K562 (cell line): ENCODE data around the gene OR51G1. TPM values are rescaled to one million over a fixed set of nuclear protein-coding genes. Genes with fewer than 3 reads are reported as not detected.
"Not testable (repeated sequence)": the region's sequence is repeated elsewhere in the genome, so short reads cannot be mapped to it uniquely, and the experiment has no call there.

ENCODE experiments used
- ATAC-seq: fragments of 200-7000 bp; cut with Tn5 transposase; 3 replicates; pipeline ENCODE4 v1.9.1; 2020; ENCODE audit warnings: moderate library complexity
- BruUV-seq: library from RNA; stranded (reverse); fragments of 400-500 nt; replicated peaks from 2 replicates; lab custom pipeline; 2021; lab: Mats Ljungman, UMichigan
- CTCF ChIA-PET: fragments of 300-600 bp; formaldehyde crosslinking; extraction: SDS; loops from one replicate; lab custom pipeline; 2021; ENCODE audit warnings: low intra/inter-chr PET ratio; lab: Yijun Ruan, JAX
- POLR2A ChIA-PET: fragments of 300-600, 350-650 bp; sonication (Branson Sonifier 250); formaldehyde crosslinking; extraction: SDS; loops from one replicate; lab custom pipeline; 2021; ENCODE audit warnings: antibody characterized with exemption, inconsistent platforms; lab: Yijun Ruan, JAX
- DNase-seq, 4 experiments: peaks; one replicate each; pipeline versions ENCODE4 v3.0.0 to v3.0.0-alpha.2; 2011 to 2018; ENCODE audit warnings: low spot score in 3 of 4, mixed read lengths in 3 of 4; ENCODE audit errors: extremely low read depth in 1 of 4
- FAIRE-seq: peaks from 2 replicates; lab custom pipeline; 2011; peaks lifted over from hg19 to GRCh38; lab: Jason Lieb, UNC
- H2AFZ ChIP-seq: 2 replicates; pipeline ENCODE4 v1.6.0; 2011; ENCODE audit warnings: low read depth, low read length, control low read depth, inconsistent platforms
- H3K27ac ChIP-seq: fragments of 200-600 bp; 3 replicates; pipeline ENCODE4 v1.8.0; 2011; ENCODE audit warnings: low read depth, mild to moderate bottlenecking, control low read depth, inconsistent platforms, low read length, moderate library complexity, mixed read lengths; ENCODE audit errors: extremely low read depth
- H3K27me3 ChIP-seq, 2 experiments: fragments of 300-600 bp in 1 of 2; 2 replicates in 1 of 2; 3 replicates in 1 of 2; pipeline versions ENCODE4 v1.6.0 to v1.8.0; 2011; ENCODE audit warnings: inconsistent platforms in 2 of 2, low read length in 2 of 2, mild to moderate bottlenecking in 1 of 2, mixed read lengths in 1 of 2, moderate library complexity in 1 of 2; ENCODE audit not compliant: control insufficient read depth in 2 of 2, insufficient read depth in 2 of 2
- H3K36me3 ChIP-seq: fragments of 300-600 bp; 3 replicates; pipeline ENCODE4 v1.8.0; 2011; ENCODE audit warnings: mild to moderate bottlenecking, low read length, inconsistent platforms; ENCODE audit not compliant: control insufficient read depth, insufficient read depth
- H3K4me1 ChIP-seq, 2 experiments: fragments of 200-600 bp in 1 of 2; replicated peaks in 1 of 2; 2 replicates in 1 of 2; 3 replicates in 1 of 2; pipeline versions ENCODE4 v1.5.1 to v1.8.0; 2011; ENCODE audit warnings: inconsistent platforms in 2 of 2, low read length in 2 of 2, mild to moderate bottlenecking in 1 of 2, mixed read lengths in 1 of 2, moderate library complexity in 1 of 2; ENCODE audit not compliant: control insufficient read depth in 2 of 2, insufficient read depth in 2 of 2
- H3K4me2 ChIP-seq: 2 replicates; pipeline ENCODE4 v1.6.1; 2011; ENCODE audit warnings: low read length, control low read depth, inconsistent platforms, mixed read lengths; ENCODE audit not compliant: insufficient read depth
- H3K4me3 ChIP-seq: fragments of 200-600 bp; sonication (generic), shearing (Covaris generic); 2 replicates; pipeline ENCODE4 v1.5.1; 2016; ENCODE audit warnings: control low read depth, inconsistent platforms
- H3K79me2 ChIP-seq: fragments of 200-600 bp; 3 replicates; pipeline ENCODE4 v1.8.0; 2011; ENCODE audit warnings: low read length, inconsistent platforms; ENCODE audit not compliant: control insufficient read depth, insufficient read depth
- H3K9ac ChIP-seq, 2 experiments: 2 replicates each; pipeline versions ENCODE4 v1.6.0 to v1.6.1; 2011; ENCODE audit warnings: low read depth in 2 of 2, low read length in 2 of 2, control low read depth in 1 of 2, inconsistent platforms in 1 of 2, mild to moderate bottlenecking in 1 of 2, mixed read lengths in 1 of 2; ENCODE audit not compliant: insufficient read depth in 1 of 2
- H3K9me1 ChIP-seq: one replicate; pipeline ENCODE4 v1.6.0; 2011; ENCODE audit warnings: inconsistent platforms, mild to moderate bottlenecking, low read length, moderate library complexity; ENCODE audit not compliant: control insufficient read depth, insufficient read depth
- H3K9me3 ChIP-seq: replicated peaks from 2 replicates; pipeline ENCODE4 v1.5.1; 2011; ENCODE audit warnings: low read depth, low read length, inconsistent platforms; ENCODE audit not compliant: control insufficient read depth, insufficient read depth
- H4K20me1 ChIP-seq: replicated peaks from 2 replicates; pipeline ENCODE4 v1.6.1; 2011; ENCODE audit warnings: low read length, inconsistent platforms, mixed read lengths; ENCODE audit not compliant: control insufficient read depth, insufficient read depth
- ARNT ChIP-seq, 2 experiments: fragments of 450-650 bp; IDR thresholded peaks; 2 replicates each; pipeline ENCODE4 v1.6.1; 2016; ENCODE audit warnings: mild to moderate bottlenecking in 1 of 2
- PBX2 ChIP-seq, 2 experiments: IDR thresholded peaks in 1 of 2; conservative IDR thresholded peaks in 1 of 2; 2 replicates each; pipeline ENCODE4 v1.6.1; 2016; ENCODE audit warnings: low read depth in 2 of 2, mild to moderate bottlenecking in 1 of 2, missing compliant biosample characterization in 1 of 2, missing genetic modification characterization in 1 of 2, moderate library complexity in 1 of 2
- PML ChIP-seq: IDR thresholded peaks from 2 replicates; pipeline ENCODE4 v1.6.1; 2012; ENCODE audit warnings: low read length, inconsistent platforms
- POLR3G ChIP-seq: IDR thresholded peaks from 2 replicates; pipeline ENCODE4 v1.6.1; 2011; ENCODE audit not compliant: insufficient read length, insufficient replicate concordance; ENCODE audit errors: extremely low read depth
- PRDM10 ChIP-seq: fragments of 450-650 bp; IDR thresholded peaks from 2 replicates; pipeline ENCODE4 v1.6.1; 2018; ENCODE audit not compliant: partially characterized antibody
- RBM17 ChIP-seq: fragments of 200-400 bp; formaldehyde crosslinking; IDR thresholded peaks from 2 replicates; pipeline ENCODE4 v1.6.1; 2017; ENCODE audit warnings: low read depth, mild to moderate bottlenecking, low read length, borderline replicate concordance
- ZBTB17 ChIP-seq: fragments of 450-650 bp; formaldehyde crosslinking; IDR thresholded peaks from 2 replicates; pipeline ENCODE4 v1.4.0; 2020; ENCODE audit warnings: mild to moderate bottlenecking
- ZNF24 ChIP-seq: fragments of 450-650 bp; IDR thresholded peaks from 2 replicates; pipeline ENCODE4 v1.6.1; 2016
- ZNF282 ChIP-seq: sonication (generic); formaldehyde crosslinking; IDR thresholded peaks from 2 replicates; pipeline ENCODE4 v1.8.1; 2023; ENCODE audit warnings: missing genetic modification reagents
- ZNF507 ChIP-seq: conservative IDR thresholded peaks from 2 replicates; pipeline ENCODE4 v1.6.1; 2017; ENCODE audit warnings: missing genetic modification characterization, missing compliant biosample characterization
- WGBS: fragments of 100-300 bp; shearing (Covaris generic); methylation state at CpG from one replicate; pipeline ENCODE4 v1.1.6; 2016; ENCODE audit warnings: low coverage, mixed read lengths; ENCODE audit not compliant: insufficient coverage; ENCODE audit errors: missing lambda C conversion rate; 5-methylcytosine and 5-hydroxymethylcytosine counted together
- in situ Hi-C: fragments of 300-500 bp; cut with MboI; formaldehyde crosslinking; loops from 4 replicates; pipeline ENCODE4 v1.15.0; 2018; ENCODE audit warnings: inconsistent platforms, mixed read lengths
- intact Hi-C: fragments of 100-400 bp; cut with micrococcal nuclease; formaldehyde crosslinking; loops from 2 replicates; pipeline ENCODE4 v1.14.2; 2022
- polyA plus RNA-seq, 8 experiments: library from polyadenylated mRNA; depleted of rRNA in 4 of 8; stranded (reverse) in 5 of 8; unstranded in 3 of 8; fragments of >200 nt; fragmentation: Nextera tagmentation in 2 of 8; fragmentation: Illumina TruSeq in 1 of 8; extraction: Ambion mirVana in 2 of 8; extraction: Trizol in 1 of 8; gene quantifications; 2 replicates each; pipeline versions ENCODE4 v1.2.1 to v1.2.3, GENCODE V29; 2011 to 2014; ENCODE audit warnings: inconsistent platforms in 1 of 8, missing spikeins in 1 of 8
- total RNA-seq, 7 experiments: library from RNA; depleted of rRNA in 6 of 7; stranded (reverse); fragments of >200 nt in 6 of 7; fragmentation: Illumina TruSeq in 2 of 7; extraction: Trizol in 2 of 7; gene quantifications; 2 replicates each; pipeline versions ENCODE4 v1.2.1 to v1.2.3, GENCODE V29; 2011 to 2021; ENCODE audit warnings: low replicate concordance in 1 of 7

The OR51G1 gene
- total and polyA plus RNA-seq, 9 of the 15 experiments (the other 6 are each of a cell fraction or from before 2014, with no cell fraction given): not detected

- H3K4me1 ChIP-seq, CTCF ChIA-PET, DNase-seq, H3K9me1 ChIP-seq, ATAC-seq, H3K9me3 ChIP-seq, H2AFZ ChIP-seq, H3K4me2 ChIP-seq, H4K20me1 ChIP-seq, H3K9ac ChIP-seq, H3K36me3 ChIP-seq, in situ Hi-C loops, FAIRE-seq, BruUV-seq, H3K27ac ChIP-seq, H3K79me2 ChIP-seq, H3K27me3 ChIP-seq, POLR2A ChIA-PET, H3K4me3 ChIP-seq: not testable (repeated sequence)
- intact Hi-C loops: loop anchor here (1.0 kb wide), 1 partner anchor 9 kb away; no protein-coding TSS in a partner anchor
- WGBS: 0% methylated on average over 2 of the region's 2 CpGs
These were observed 31.5 kb upstream of the OR51G1 start, which contains the start of gene OR51A2 for GRCh38 chr11:4955613-4956012. Gene OR51A2 (minus strand): TSS chr11:4955713. CDS start chr11:4955713, 0 bp downstream.

GRCh38 chr11:4947505-4947904 is 23.4 kb upstream of the OR51G1 start, which contains the start of gene OR51A4:
Gene OR51A4 (minus strand): TSS chr11:4947605. CDS start chr11:4947100, 505 bp downstream.
- H3K9ac ChIP-seq: no peak within 1 kb of the TSS
- H3K9me1 ChIP-seq: no peaks in the 10 kb centered on the region
- H3K79me2 ChIP-seq: no peaks in the 10 kb centered on the region
- no peak within 1 kb of the TSS for H3K4me3 ChIP-seq
- ATAC-seq (no peak), DNase-seq (no peak), FAIRE-seq (no peak)
- no peak within 1 kb of the TSS for H2AFZ ChIP-seq
- ChIA-PET POLR2A (no interaction called here), CTCF (no interaction called here)
- BruUV-seq: no TSS peak
- H3K27me3 ChIP-seq: no peaks in the 10 kb centered on the region
- H3K4me2 ChIP-seq: no peak within 1 kb of the TSS
- no peaks in the 10 kb centered on the region for H3K36me3 ChIP-seq
- no peaks in the 10 kb centered on the region for H3K4me1 ChIP-seq
- intact Hi-C loops (no loop called here), in situ Hi-C loops (no loop called here)
- no peak within 1 kb of the TSS for H3K27ac ChIP-seq
- no peaks in the 10 kb centered on the region for H4K20me1 ChIP-seq
- H3K9me3 ChIP-seq: no peaks in the 10 kb centered on the region
- no peak for TF ChIP-seq ZNF507 (tag)
- no peak for TF ChIP-seq PML
- no peak for TF ChIP-seq RBM17
- no peak for TF ChIP-seq ARNT (IDR thresholded peaks at IDR 0.05)
- no peak for TF ChIP-seq PBX2 (CRISPR knock-in tag; IDR thresholded peaks at IDR 0.05; ENCODE audit: low read depth)
- TF ChIP-seq PBX2 (tag; conservative IDR thresholded peaks at IDR 0.05; ENCODE audit: low read depth): no peak
- no peak for TF ChIP-seq POLR3G
- no peak for TF ChIP-seq ZNF282 (CRISPR knock-in tag)
- TF ChIP-seq ZNF24: no peak
- no peak for TF ChIP-seq PRDM10
- no peak for TF ChIP-seq ZBTB17
